Left ventricle myocardium inferior (tissue), 1 donor: ENCODE measurements around the gene MYO6. TPM values are rescaled to one million over a fixed set of nuclear protein-coding genes. Genes with fewer than 3 reads are reported as not detected.

Experiments
- DNase-seq: peaks from one replicate; pipeline ENCODE4 v3.0.0-alpha.2; 2020
- H3K27ac ChIP-seq: fragments of 200-600 bp; replicated peaks from 2 replicates; pipeline ENCODE4 v1.8.0; 2021
- H3K27me3 ChIP-seq: fragments of 200-600 bp; 2 replicates; pipeline ENCODE4 v1.8.0; 2021; ENCODE audit warnings: low read depth
- H3K36me3 ChIP-seq: fragments of 200-600 bp; 2 replicates; pipeline ENCODE4 v1.8.0; 2021
- H3K4me1 ChIP-seq: fragments of 200-600 bp; 2 replicates; pipeline ENCODE4 v1.8.0; 2021
- H3K4me3 ChIP-seq: fragments of 200-600 bp; 2 replicates; pipeline ENCODE4 v1.8.0; 2021; ENCODE audit warnings: mild to moderate bottlenecking, moderate library complexity
- H3K9me3 ChIP-seq: fragments of 200-600 bp; replicated peaks from 2 replicates; pipeline ENCODE4 v1.8.0; 2021
- intact Hi-C: fragments of 100-400 bp; cut with micrococcal nuclease; formaldehyde crosslinking; loops from one replicate; pipeline ENCODE4 v1.11.0; 2022
- total RNA-seq: library from RNA; stranded (reverse); fragmentation: NEBNext Ultra II Directional; extraction: Animal tissue kit (Norgen Biotek cat#: 25700); gene quantifications from one replicate; pipeline ENCODE4 v1.2.1, GENCODE V29; 2021
- TF ChIP-seq, protein P1 (sequence below): fragments of 200-600 bp; IDR thresholded peaks from 2 replicates; pipeline ENCODE4 v1.8.0; 2021; ENCODE audit warnings: antibody characterized with exemption, mild to moderate bottlenecking, borderline replicate concordance
- donor health status: DM: no; HTN: yes; CAD: no; lungs with severe emphysema.

The MYO6 gene
- total RNA-seq, 1 donor from 2014 or later = 5.0 TPM

DNA sequence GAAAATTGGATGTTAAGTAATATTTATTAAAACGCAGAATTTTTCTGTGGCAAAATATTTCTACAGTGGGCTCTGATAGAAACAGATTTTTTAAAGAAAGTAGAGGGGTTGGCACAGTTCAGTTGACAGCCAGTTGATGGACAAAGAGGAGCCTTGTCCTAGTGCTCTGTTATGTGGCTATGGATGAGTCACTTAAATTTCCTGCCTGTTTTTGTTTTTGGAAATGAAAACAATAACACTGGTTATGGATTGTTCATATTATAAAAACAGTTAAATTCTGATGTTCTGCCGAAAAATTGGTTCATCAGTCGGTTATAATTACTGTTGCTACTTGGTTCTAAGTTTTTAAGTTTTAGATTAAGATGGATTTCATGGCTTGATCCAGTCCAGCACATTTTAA, 42.8 kb downstream of the MYO6 start:
- TF ChIP-seq, protein P1, sequence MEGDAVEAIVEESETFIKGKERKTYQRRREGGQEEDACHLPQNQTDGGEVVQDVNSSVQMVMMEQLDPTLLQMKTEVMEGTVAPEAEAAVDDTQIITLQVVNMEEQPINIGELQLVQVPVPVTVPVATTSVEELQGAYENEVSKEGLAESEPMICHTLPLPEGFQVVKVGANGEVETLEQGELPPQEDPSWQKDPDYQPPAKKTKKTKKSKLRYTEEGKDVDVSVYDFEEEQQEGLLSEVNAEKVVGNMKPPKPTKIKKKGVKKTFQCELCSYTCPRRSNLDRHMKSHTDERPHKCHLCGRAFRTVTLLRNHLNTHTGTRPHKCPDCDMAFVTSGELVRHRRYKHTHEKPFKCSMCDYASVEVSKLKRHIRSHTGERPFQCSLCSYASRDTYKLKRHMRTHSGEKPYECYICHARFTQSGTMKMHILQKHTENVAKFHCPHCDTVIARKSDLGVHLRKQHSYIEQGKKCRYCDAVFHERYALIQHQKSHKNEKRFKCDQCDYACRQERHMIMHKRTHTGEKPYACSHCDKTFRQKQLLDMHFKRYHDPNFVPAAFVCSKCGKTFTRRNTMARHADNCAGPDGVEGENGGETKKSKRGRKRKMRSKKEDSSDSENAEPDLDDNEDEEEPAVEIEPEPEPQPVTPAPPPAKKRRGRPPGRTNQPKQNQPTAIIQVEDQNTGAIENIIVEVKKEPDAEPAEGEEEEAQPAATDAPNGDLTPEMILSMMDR = no peak
- no peaks in the 10 kb centered on the region for H3K9me3 ChIP-seq
- DNase-seq = no peak
- peaks cover 24% of the 10 kb centered on the region for H3K4me1 ChIP-seq
- intact Hi-C loops = no loop called here
- no peaks in the 10 kb centered on the region for H3K36me3 ChIP-seq
- no peak overlapping the region for H3K27ac ChIP-seq
- H3K27me3 ChIP-seq = no peaks in the 10 kb centered on the region
- no peak overlapping the region for H3K4me3 ChIP-seq

GRCh38 chr6:75794351-75794846, 45.4 kb downstream of the MYO6 start:
- no peak for DNase-seq
- Histone ChIP-seq H3K4me1 (peaks cover 24% of the 10 kb centered on the region), H3K36me3 (no peaks in the 10 kb centered on the region), H3K9me3 (no peaks in the 10 kb centered on the region), H3K4me3 (no peak overlapping the region), H3K27me3 (no peaks in the 10 kb centered on the region), H3K27ac (no peak overlapping the region)
- TF ChIP-seq, protein P1 = no peak
- intact Hi-C loops = no loop called here

DNA sequence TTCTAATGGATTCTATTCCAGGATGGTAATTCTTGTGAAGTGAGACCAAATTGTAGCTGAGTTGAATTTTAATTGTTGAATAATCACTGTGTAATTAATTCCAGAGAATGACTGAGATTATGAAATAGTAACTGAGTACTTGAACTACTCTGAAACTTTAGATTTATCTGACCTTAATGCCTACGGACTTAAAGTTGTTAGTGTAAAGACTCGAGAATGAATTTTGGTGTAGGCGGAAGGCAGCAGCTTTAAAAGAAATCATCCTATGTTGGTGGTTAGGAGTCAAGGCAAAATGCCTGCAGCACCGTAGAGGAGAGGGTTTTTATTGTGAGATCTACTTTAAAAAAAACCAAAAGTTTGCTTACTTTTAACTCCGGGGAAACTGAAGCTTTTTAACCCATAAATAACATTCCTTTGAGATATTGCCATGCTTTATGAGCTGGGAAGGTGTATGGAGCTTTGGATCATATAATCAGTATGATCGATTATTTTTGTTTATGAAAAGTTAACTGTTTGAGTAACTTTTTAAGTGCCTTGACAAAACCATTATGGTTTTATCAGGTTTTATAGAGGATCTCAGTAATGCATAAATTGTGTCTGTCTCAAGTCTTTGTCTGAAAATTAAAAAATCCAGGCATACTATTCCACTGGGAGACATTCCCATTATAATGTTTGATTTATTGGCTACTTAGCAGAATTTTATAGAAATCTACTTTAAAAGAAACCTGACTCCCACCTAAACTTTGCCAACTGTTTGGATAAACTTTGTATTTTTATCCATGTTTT, 46.1 kb downstream of the MYO6 start:
- Histone ChIP-seq H3K4me1 (peaks cover 24% of the 10 kb centered on the region), H3K4me3 (no peak overlapping the region), H3K9me3 (no peaks in the 10 kb centered on the region), H3K27ac (no peak overlapping the region), H3K27me3 (no peaks in the 10 kb centered on the region), H3K36me3 (no peaks in the 10 kb centered on the region)
- TF ChIP-seq, protein P1 = no peak
- intact Hi-C loops = no loop called here
- DNase-seq = no peak

DNA sequence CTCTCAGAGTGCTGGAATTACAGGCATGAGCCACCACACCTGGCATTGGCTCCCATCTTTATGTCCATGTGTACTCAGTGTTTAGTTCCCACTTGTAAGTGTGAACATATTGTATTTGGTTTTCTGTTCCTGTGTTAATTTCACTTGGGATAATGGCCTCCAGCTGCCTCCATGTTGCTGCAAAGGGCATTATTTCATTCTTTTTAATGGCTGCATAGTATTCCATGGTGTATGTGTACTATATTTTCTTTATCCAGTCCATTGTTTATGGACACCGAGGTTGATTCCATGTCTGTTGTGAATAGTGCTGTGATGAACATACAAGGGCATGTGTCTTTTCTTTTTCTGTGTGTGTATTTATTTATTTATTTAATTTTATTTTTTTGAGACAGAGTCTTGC, 47.7 kb downstream of the MYO6 start:
- TF ChIP-seq, protein P1 = no peak
- no peak overlapping the region for H3K27ac ChIP-seq
- no peaks in the 10 kb centered on the region for H3K27me3 ChIP-seq
- no peak overlapping the region for H3K4me3 ChIP-seq
- no peaks in the 10 kb centered on the region for H3K9me3 ChIP-seq
- no peak for DNase-seq
- H3K36me3 ChIP-seq = no peaks in the 10 kb centered on the region
- H3K4me1 ChIP-seq = peaks cover 16% of the 10 kb centered on the region
- intact Hi-C loops = no loop called here

- H3K9me3 ChIP-seq = no peaks in the 10 kb centered on the region
- no peaks in the 10 kb centered on the region for H3K36me3 ChIP-seq
- TF ChIP-seq, protein P1 = no peak
- no peak overlapping the region for H3K27ac ChIP-seq
- peaks cover 1% of the 10 kb centered on the region for H3K4me1 ChIP-seq
- intact Hi-C loops = no loop called here
- no peak overlapping the region for H3K4me3 ChIP-seq
- DNase-seq = no peak
- no peaks in the 10 kb centered on the region for H3K27me3 ChIP-seq
Observed at GRCh38 chr6:75800133-75800532, 51.1 kb downstream of the MYO6 start.
